Inferior parietal cortex (tissue), 1 donor: ENCODE results near the gene SIGLEC11.
"Not testable (repeated sequence)": the region's sequence is repeated elsewhere in the genome, so short reads cannot be mapped to it uniquely, and the experiment has no call there.

ENCODE experiments used
- DNase-seq: peaks from one replicate; pipeline ENCODE4 v3.0.0-alpha.2; 2016; ENCODE audit errors: extremely low spot score

Gene SIGLEC11

GRCh38 chr19:49960980-49961379 is at the start of gene SIGLEC11:
TSS of gene SIGLEC11 (minus strand) at chr19:49961172. CDS start at chr19:49961081, 91 bp downstream.
- not testable (repeated sequence) for DNase-seq

- DNase-seq = no peak
These were observed 47.6 kb upstream of the SIGLEC11 start for GRCh38 chr19:50008532-50008931.

DNA sequence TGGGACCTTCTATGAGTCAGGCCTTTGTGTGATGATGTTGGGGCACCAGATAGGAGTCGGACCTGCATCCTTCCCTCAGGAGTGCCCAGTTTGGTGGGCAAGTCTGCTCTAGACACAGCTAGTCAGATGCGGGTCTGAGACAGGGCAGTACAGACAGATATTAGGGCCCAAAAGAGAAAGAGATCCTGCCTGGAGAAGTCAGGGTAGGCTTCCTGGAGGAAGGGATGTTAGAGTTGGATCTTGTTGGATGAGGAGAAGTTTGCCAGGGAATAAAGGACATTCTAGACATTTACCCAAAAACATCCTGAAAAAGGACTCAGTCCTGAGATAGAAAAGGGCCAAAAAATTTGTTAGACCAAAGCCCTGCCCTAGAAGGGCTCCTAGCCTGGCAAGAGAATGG is 47.0 kb upstream of the SIGLEC11 start:
- DNase-seq = no peak

- DNase-seq = no peak
These were observed 46.2 kb upstream of the SIGLEC11 start for GRCh38 chr19:50007170-50007569.

GRCh38 chr19:50005428-50005827 is 44.5 kb upstream of the SIGLEC11 start:
- no peak for DNase-seq

- DNase-seq = peak; percentile 62
These were observed 42.9 kb upstream of the SIGLEC11 start for GRCh38 chr19:50003810-50004419.

DNA sequence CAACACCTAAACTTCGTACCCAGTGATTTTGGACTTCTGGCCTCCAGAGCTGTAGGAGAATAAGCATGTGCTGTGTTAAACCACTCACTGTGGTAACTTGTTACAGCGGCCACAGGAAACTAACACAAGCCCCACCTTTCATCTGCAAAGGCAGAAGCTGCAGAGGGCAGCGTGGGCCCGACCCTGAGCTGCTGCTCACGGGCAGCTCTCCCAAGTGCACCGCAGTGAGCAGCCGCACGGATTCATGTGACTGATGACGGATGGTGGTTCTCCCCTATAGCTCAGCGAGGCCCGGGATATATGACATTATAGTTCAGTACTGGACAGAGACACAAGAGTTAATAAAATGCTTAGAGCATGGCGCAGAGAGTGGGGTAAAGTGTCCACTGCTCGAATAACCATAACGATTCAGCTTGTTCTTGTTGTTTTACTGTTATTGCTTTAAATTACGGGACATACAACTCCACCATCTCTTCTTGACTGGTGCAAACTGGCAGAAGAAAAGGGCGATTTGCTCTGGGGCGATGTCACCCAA is 42.3 kb upstream of the SIGLEC11 start:
- DNase-seq = no peak

DNA sequence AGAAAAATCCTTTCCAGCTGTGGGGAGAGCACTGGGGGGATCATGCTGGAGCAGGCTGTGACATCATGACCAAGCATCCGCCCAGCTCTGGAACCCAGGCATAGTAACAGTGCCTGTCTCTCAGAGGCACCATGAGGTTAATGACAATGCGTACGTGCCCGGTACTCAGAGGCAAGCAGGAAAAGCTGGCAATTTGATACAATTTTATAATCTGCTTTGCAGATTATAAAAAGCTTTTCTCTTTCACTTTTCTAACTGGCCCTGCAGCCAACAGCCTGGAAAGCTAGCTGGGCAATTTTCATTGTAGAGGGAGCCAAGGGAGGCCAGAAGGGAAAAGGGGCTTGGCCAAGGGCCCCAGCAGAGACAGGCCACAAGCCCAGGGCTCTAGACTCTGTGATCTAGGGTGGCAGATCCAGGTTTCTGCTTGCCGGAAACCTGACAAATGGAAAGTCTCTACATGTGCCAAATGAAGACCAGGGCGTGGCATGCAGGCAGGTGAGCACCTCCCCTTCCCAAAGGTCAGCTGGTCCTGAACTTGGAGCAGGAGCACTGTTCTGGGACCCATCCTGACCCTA is 41.5 kb upstream of the SIGLEC11 start:
- no peak for DNase-seq

- no peak for DNase-seq
These were observed 40.8 kb upstream of the SIGLEC11 start for GRCh38 chr19:50001775-50002174.

DNA sequence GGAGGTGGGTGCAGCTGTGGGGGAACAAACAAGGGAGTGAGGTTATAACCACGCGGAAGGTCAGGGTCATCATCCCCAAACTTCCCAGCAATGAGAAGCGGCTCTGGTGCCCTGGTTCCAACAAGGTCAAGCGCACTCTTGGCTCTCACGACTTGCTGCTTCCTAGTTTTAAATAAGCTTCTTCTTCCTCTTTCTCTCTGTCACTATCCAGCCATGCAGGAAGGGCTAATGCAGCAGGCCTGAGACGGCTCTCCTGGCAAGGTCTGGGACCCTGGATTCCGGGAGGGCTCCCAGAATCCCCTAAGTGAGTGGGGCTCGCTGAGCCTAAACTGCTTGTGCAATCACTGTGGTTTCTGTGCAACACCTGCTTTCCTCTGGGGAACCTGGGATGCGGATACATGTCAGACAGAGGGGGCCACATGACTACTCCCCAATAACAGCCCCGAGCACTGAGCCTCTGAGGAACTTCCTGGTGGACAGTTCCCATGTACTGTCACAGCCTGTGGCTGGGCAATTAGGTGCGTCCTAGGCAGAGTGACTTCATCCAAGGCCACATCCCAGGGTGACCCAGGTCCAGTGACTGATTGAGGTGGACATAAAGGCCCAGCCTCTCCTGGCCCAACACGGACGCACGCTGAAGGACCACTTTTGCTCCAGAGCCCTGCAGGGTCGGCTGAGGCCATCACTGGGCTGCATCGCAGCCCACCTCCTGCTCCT is 40.0 kb upstream of the SIGLEC11 start:
- no peak for DNase-seq

GRCh38 chr19:50000038-50000840 is 39.3 kb upstream of the SIGLEC11 start:
- no peak for DNase-seq

DNA sequence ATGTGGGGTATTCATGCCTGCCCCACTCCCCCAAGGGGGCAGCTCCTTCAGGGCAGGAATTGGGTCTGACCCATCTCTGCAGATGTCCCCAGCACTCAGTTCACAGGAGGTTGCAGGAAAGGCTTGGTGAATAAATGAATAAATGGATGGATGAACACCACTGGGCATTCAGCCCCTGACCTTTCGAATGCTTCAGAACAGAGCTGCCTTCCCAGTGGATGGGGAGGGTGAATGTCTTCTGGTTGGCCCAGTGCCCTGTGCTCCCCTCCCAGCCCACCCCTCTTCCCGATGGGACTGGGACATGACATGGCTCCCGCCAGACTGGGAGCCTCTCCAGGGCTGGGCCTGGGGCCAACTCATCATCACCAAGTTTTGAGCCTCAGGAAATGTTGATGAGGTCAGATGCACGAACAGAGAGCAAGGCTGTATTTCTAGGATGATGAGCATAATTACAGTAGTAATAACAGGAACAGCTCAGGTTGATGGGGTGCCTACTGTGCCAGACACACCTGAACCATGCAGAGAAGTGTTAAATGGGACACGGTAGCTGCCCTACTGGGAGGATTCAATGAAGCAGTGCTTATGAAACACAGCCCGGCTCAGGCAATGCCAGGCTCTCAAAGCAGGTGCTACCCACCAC is 38.5 kb upstream of the SIGLEC11 start:
- no peak for DNase-seq

- peak; percentile 22 for DNase-seq
These were observed 36.7 kb upstream of the SIGLEC11 start for GRCh38 chr19:49997709-49998108.

DNA sequence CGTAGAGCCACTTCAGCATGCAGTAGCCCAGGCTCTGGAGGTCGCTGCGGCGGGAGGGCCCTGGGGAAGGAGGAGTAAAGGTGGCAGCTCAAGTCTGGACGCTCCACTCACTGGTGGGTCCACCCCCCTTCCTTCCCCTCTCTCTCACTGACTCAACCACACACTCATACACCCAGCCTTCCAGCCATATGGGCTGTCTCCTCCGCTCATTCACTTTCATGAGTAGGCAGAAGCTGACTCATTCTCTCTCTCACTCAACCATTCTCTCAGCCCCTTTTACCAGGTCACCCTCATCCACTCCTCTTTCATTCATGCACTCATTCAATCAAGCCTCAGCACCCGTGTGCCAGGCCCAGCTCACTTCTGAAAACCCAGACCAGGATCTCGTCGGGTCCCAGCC is 27.5 kb upstream of the SIGLEC11 start:
- peak; percentile 48 for DNase-seq

DNA sequence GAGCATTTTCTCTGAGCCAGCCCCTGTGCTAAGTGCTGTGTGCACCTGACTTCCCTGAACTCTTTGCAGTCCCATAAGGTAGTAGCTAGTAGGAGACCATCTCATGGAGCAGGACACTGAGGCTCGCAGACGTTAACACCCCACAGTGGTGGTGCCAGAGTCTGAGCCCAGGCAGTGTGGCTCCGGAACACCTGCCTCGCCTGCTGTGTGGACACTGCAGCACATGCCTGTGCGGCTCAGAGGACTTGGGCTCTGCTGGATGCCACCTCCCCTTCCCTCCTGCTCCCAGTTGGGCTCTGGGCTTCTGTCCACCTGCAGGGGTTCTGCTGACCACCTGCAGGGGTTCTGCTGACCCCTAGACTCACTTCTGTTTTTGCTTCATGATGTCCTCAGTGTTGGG is 27.0 kb upstream of the SIGLEC11 start:
- no peak for DNase-seq

DNA sequence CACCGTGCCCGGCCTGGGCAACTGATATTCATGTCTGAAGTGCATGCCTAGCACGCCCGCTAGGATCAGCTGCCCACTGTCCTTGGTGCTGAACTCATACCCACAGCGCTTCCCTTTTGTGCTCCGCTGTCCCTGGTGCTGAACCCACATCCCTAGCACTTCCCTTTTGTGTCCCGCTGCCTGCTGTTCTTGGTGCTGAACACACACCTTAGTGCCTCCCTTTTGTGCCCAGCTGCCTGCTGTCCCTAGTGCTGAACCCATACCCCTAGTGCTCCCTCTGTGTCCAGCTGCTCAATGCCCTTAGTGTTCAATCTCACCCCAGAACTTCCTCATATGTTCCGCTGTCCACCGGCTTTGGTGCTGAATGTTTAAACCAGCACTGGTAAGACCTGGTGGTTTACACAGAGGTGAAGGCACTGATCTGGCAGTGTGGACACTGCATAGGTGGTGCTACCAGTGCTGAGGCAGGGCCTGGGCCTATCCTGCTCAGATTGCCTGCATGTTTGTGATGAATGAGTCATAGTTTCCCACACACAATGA is 26.3 kb upstream of the SIGLEC11 start:
- peak; percentile 74 for DNase-seq

DNA sequence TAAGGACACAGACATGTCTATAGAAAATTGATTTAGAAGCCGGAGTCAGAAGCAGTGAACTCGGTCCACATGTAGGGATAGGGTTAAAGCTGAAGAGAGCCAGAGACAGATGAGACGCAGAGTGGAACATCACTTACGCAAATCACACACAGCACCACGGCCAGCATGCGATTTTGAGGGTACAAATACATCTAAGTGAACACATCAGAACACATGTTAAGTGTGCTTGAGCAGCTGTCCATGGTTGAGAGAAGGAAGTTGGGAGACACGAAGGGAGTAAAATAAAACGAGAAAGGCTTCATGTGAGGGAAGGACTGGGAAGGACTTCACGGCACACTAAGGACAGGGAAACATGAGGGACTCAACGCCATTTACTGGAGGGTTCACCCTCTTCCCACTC is 25.4 kb upstream of the SIGLEC11 start:
- no peak for DNase-seq

- DNase-seq = peak; percentile 14
These were observed 24.9 kb upstream of the SIGLEC11 start for GRCh38 chr19:49985871-49986270.

DNA sequence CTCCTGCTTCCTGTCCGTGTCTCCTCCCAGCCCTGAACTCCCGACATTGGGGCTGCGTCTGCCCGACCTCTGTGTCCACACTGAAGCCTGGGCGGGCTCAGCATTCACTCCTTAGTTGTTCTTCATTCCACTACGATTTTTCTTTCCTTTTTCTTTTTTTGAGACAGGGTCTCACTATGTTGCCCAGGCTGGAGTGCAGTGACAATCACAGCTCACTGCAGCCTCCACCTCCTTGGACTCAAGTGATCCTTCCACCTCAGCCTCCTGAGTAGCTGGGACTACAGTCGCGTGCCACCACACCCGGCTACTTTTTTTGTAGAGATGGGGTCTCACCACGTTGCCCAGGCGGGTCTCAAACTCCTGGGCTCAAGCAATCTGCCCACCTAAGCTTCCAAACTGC is 23.5 kb upstream of the SIGLEC11 start:
- DNase-seq = no peak

- DNase-seq = peak; percentile 59
These were observed 22.8 kb upstream of the SIGLEC11 start for GRCh38 chr19:49983645-49984229.
